GM12864 (cell line): Measurements from ENCODE around the gene SCAF4.
A peak's percentile ranks its signal among the peaks of the same experiment; 100 is the strongest.
"Not testable (repeated sequence)": the region's sequence is repeated elsewhere in the genome, so short reads cannot be mapped to it uniquely, and the experiment has no call there.

Source experiments
- DNase-seq: peaks from one replicate; pipeline ENCODE4 v3.0.0-alpha.2; 2011; ENCODE audit warnings: low read depth
- H3K4me3 ChIP-seq: 2 replicates; pipeline ENCODE4 v1.5.1; 2011; ENCODE audit warnings: mild to moderate bottlenecking, low read depth, low read length, control low read depth
- CTCF ChIP-seq: IDR thresholded peaks from 2 replicates; pipeline ENCODE4 v1.5.1; 2011; ENCODE audit warnings: low read depth, mild to moderate bottlenecking, moderate library complexity, low read length, control low read depth, inconsistent platforms; ENCODE audit errors: missing control alignments

Gene SCAF4

GRCh38 chr21:31659536-31660258, 72.2 kb downstream of the SCAF4 start, which contains the start of gene SOD1:
Gene SOD1 (plus strand): TSS chr21:31659693. CDS start chr21:31659770, 77 bp downstream.
- H3K4me3 ChIP-seq = peak within 1 kb of the TSS; percentile 82
- peak; percentile 86 for DNase-seq
- TF ChIP-seq CTCF = no peak

- no peak for TF ChIP-seq CTCF
- DNase-seq = no peak
- peak overlapping the region; percentile 82 for H3K4me3 ChIP-seq
Measured at GRCh38 chr21:31659286-31659535, 72.7 kb downstream of the SCAF4 start.

GRCh38 chr21:31658053-31658452, 73.9 kb downstream of the SCAF4 start:
- TF ChIP-seq CTCF = no peak
- DNase-seq = no peak

GRCh38 chr21:31656199-31657095, 75.5 kb downstream of the SCAF4 start:
- peak; percentile 27 for DNase-seq
- no peak for TF ChIP-seq CTCF
- H3K4me3 ChIP-seq = no peak overlapping the region

More at GRCh38 chr21:31658053-31658452, 73.9 kb downstream of the SCAF4 start:
- no peak overlapping the region for H3K4me3 ChIP-seq

- H3K4me3 ChIP-seq, DNase-seq: not testable (repeated sequence)
Measured at GRCh38 chr21:31654821-31655580, 76.9 kb downstream of the SCAF4 start.

- no peak for TF ChIP-seq CTCF
- H3K4me3 ChIP-seq = no peak overlapping the region
Measured at GRCh38 chr21:31654340-31654739, 77.6 kb downstream of the SCAF4 start.

GRCh38 chr21:31651491-31651890, 80.4 kb downstream of the SCAF4 start:
- H3K4me3 ChIP-seq = not testable (repeated sequence)

More at GRCh38 chr21:31654340-31654739, 77.6 kb downstream of the SCAF4 start:
- no peak for DNase-seq

More at GRCh38 chr21:31651491-31651890, 80.4 kb downstream of the SCAF4 start:
- DNase-seq = not testable (repeated sequence)
